Lung (tissue), 12 donors: ENCODE measurements around the gene AUH. TPM values are rescaled to one million over a fixed set of nuclear protein-coding genes. Genes with fewer than 3 reads are reported as not detected.

Source experiments
- ATAC-seq: fragments of 200-7000 bp; cut with Tn5 transposase; one replicate; pipeline ENCODE4 v1.9.1; 2020; ENCODE audit warnings: moderate number of reproducible peaks; ENCODE audit not compliant: insufficient read depth, low FRiP score
- DNase-seq, 3 donors: peaks; one replicate each; pipeline ENCODE4 v3.0.0-alpha.2; 2013 to 2017
- H3K27ac ChIP-seq, 2 donors: one replicate each; pipeline ENCODE4 v1.5.1; 2013; ENCODE audit warnings: mild to moderate bottlenecking in 2 of 2, moderate library complexity in 2 of 2, control low read depth in 1 of 2, inconsistent platforms in 1 of 2, low read depth in 1 of 2, low read length in 1 of 2
- H3K27me3 ChIP-seq, 3 donors: one replicate each; pipeline ENCODE4 v1.5.1; 2013; ENCODE audit warnings: low read length in 2 of 3; ENCODE audit not compliant: control insufficient read depth in 3 of 3, insufficient read depth in 3 of 3
- H3K36me3 ChIP-seq, 4 donors: one replicate each; pipeline ENCODE4 v1.5.1; 2013; ENCODE audit warnings: low read length in 4 of 4, mild to moderate bottlenecking in 1 of 4, moderate library complexity in 1 of 4; ENCODE audit not compliant: control insufficient read depth in 4 of 4, insufficient read depth in 4 of 4
- H3K4me1 ChIP-seq, 5 donors: one replicate each; pipeline ENCODE4 v1.5.1; 2013; ENCODE audit warnings: low read length in 5 of 5, mild to moderate bottlenecking in 2 of 5, moderate library complexity in 1 of 5; ENCODE audit not compliant: control insufficient read depth in 5 of 5, insufficient read depth in 5 of 5
- H3K4me3 ChIP-seq: one replicate; pipeline ENCODE4 v1.5.1; 2013; ENCODE audit warnings: mild to moderate bottlenecking, control low read depth, moderate library complexity
- H3K9ac ChIP-seq, 2 donors: one replicate each; pipeline ENCODE4 v1.5.1; 2013; ENCODE audit warnings: low read length in 2 of 2, control low read depth in 1 of 2; ENCODE audit not compliant: insufficient read depth in 1 of 2
- H3K9me3 ChIP-seq, 4 donors: one replicate each; pipeline ENCODE4 v1.5.1; 2013; ENCODE audit warnings: low read length in 3 of 4, mild to moderate bottlenecking in 1 of 4, moderate library complexity in 1 of 4; ENCODE audit not compliant: control insufficient read depth in 4 of 4, insufficient read depth in 3 of 4
- CTCF ChIP-seq: IDR thresholded peaks from 2 replicates; pipeline ENCODE4 v1.5.1; 2012; ENCODE audit warnings: mild to moderate bottlenecking; ENCODE audit errors: control extremely low read depth, extremely low read depth
- WGBS, 2 donors: extraction: QIAGEN DNeasy Blood & Tissue Kit; methylation state at CpG; one replicate each; pipeline ENCODE4 v1.1.7; 2013; 5-methylcytosine and 5-hydroxymethylcytosine counted together
- polyA plus RNA-seq, 2 donors: library from polyadenylated mRNA; stranded (reverse); fragments of 200-250 nt; gene quantifications; one replicate each; pipeline ENCODE4 v1.2.1, GENCODE V29; 2013
- total RNA-seq, 2 donors: library from RNA; depleted of rRNA in 1 of 2; stranded (reverse); fragments of >200 nt in 1 of 2; gene quantifications; one replicate each; pipeline ENCODE4 v1.2.1, GENCODE V29; 2014 to 2021
- donor health status: control.
- donor health status: control.
- donor health status: Bipolar disorder and iron deficiency.
- donor health status: healthy.
- donor health status: DM: yes; HTN: yes; CAD: no.

Gene AUH
- total and polyA plus RNA-seq, 4 donors = 10.5 to 76.8 (median 16.2) TPM

GRCh38 chr9:91360551-91361290 is 997 bp downstream of the AUH start:
- Histone ChIP-seq H3K27ac (peak overlapping the region; percentile 94 to 96), H3K36me3 (peaks cover 0 to 12% (median 0%) of the 10 kb centered on the region in 4 donors), H3K9me3 (no peaks in the 10 kb centered on the region), H3K9ac (peak overlapping the region; percentile 41 to 90), H3K27me3 (no peaks in the 10 kb centered on the region), H3K4me3 (peak overlapping the region; percentile 90), H3K4me1 (peaks cover 0 to 20% (median 17%) of the 10 kb centered on the region in 5 donors)
- no peak for TF ChIP-seq CTCF
- WGBS, 2 donors = 21 to 25% methylated on average over 10 of the region's 10 CpGs
- ATAC-seq (no peak), DNase-seq (peak in 1 of 3 donors; percentile 47)

DNA sequence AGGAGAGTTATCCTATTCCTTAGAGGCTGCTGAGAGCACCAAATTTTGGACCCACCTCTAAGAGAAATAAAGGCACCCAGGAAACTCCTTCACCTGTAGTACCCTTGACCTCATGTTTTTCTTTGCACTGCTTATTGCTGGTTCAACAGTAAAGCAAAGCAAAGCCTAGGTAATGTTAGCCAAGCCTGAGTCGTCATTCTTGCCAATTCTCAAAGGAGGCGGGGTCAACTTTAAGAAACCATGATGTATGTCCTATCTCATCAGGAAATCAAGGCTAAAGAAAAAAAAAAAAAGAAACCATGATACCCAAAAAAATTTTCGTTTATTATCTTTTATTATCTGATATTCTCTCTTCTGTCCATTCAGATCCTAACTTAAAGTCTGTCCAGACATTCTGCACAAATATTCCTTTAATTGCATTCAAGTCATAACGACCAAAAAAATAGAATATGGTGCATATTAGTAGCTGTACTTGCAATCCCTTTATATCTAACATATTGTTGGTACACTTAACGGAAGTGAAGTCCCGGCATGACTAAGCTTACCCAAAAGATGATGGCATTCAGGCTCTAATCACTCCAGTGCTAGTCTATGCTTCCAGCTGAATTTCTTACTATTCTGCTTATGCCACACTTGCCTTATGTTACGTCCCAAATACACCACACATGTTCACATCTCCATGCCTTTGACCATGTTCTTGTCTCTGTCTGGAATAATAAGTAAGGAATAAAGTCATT is 1.8 kb downstream of the AUH start:
- Histone ChIP-seq H3K4me1 (peaks cover 0 to 26% (median 20%) of the 10 kb centered on the region in 5 donors), H3K9me3 (no peaks in the 10 kb centered on the region), H3K9ac (peak overlapping the region in 1 of 2 donors; percentile 90), H3K36me3 (peaks cover 0 to 15% (median 0%) of the 10 kb centered on the region in 4 donors), H3K4me3 (no peak overlapping the region), H3K27ac (no peak overlapping the region), H3K27me3 (no peaks in the 10 kb centered on the region)
- ATAC-seq (no peak), DNase-seq (no peak)
- no peak for TF ChIP-seq CTCF
- WGBS, 2 donors = 67 to 79% methylated on average over 7 of the region's 7 CpGs

- Histone ChIP-seq H3K27me3 (no peaks in the 10 kb centered on the region), H3K4me3 (no peak overlapping the region), H3K9ac (no peak overlapping the region), H3K27ac (no peak overlapping the region), H3K9me3 (no peaks in the 10 kb centered on the region), H3K36me3 (peaks cover 0 to 15% (median 0%) of the 10 kb centered on the region in 4 donors), H3K4me1 (peaks cover 0 to 26% (median 20%) of the 10 kb centered on the region in 5 donors)
- TF ChIP-seq CTCF = no peak
- WGBS, 2 donors = 74 to 82% methylated on average over 2 of the region's 2 CpGs
- no peak for ATAC-seq
- no peak for DNase-seq
These were observed 2.6 kb downstream of the AUH start for GRCh38 chr9:91359083-91359482.
